Measurements from ENCODE around the gene AEN. TPM values are rescaled to one million over a fixed set of nuclear protein-coding genes. Genes with fewer than 3 reads are reported as not detected.

The AEN gene
- total and polyA plus RNA-seq, 2 of the 8 experiments (the other 6 are each of a cell fraction or from before 2014, with no cell fraction given): 112 to 122 TPM

DNA sequence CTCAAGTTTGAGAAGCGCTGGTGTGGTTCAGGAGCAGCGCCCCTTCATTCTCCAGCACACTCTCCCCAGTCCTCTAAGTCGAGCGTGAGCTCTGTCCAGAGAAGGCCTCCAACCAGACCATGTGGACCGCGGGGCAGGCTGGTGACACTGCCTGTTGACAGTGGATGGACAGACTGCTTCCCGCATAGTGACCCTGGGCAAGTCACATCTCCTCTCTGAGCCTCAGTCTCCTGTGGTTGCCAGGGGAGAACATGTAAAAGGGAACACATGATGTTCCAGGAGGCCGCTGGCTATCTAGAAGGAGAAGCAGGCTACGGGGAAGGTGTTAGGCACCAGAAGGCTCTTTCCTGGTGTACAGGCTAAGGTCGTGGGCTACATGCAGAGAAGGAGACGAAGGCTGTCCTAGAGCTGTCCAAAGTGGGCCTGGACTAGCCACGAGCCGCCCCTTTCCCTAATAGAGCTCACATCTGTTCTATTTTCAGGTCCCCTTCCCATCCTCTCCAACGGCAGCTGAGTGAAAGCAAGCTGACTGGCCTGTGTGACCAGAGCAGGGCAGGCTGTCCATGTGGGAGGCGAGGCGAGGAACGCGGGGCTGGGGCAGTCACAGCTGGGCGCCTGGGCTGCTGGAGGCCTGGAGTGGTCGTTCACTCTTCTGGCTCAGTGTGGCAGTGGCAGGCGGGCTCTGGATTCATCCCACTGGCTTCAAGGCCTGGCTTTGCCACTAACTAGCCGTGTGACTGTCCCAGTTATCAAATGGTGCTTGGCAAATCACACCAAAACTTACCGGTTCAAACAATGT is 28.8 kb downstream of the AEN start:
- Histone ChIP-seq H4K8ac (ENCODE audit: extremely low read depth, insufficient read depth, low read length) (no peak overlapping the region), H2AK5ac (ENCODE audit: low read depth, low read length) (0 out of 2 replicates have a peak overlapping the region, but pooled peaks have one; percentile 7), H3K14ac (ENCODE audit: insufficient read length) (no peak overlapping the region), H3K23me2 (ENCODE audit: low read depth, low read length) (no peaks in the 10 kb centered on the region), H3K79me2 (ENCODE audit: control insufficient read depth in 1 of 2, insufficient read depth in 2 of 2, low read length in 2 of 2) (no peaks in the 10 kb centered on the region), H3K4me1 (replicated peaks in 1 of 4; ENCODE audit: control insufficient read depth in 3 of 4, insufficient read depth in 4 of 4, low read length in 3 of 4) (peaks cover 0 to 19% (median 10%) of the 10 kb centered on the region in 4 experiments; a peak in 6 of 7 replicates), H2BK120ac (replicated peaks; ENCODE audit: low read depth, low read length) (no peak overlapping the region), H3K23ac (ENCODE audit: insufficient read length) (no peak overlapping the region), H4K20me1 (replicated peaks in 1 of 2; ENCODE audit: control insufficient read depth in 1 of 2, insufficient read depth in 2 of 2, low read length in 2 of 2) (no peaks in the 10 kb centered on the region), H3K4me3 (ENCODE audit: extremely low read depth in 1 of 4, insufficient read depth in 2 of 4, low read depth in 3 of 4, low read length in 4 of 4) (no peak overlapping the region), H2AFZ (ENCODE audit: low read length) (no peak overlapping the region), H2BK20ac (ENCODE audit: low read length) (no peak overlapping the region), H2BK15ac (ENCODE audit: low read length) (no peak overlapping the region), H3K9ac (replicated peaks in 1 of 4; ENCODE audit: extremely low read depth in 1 of 4, low read depth in 3 of 4, low read length in 3 of 4) (no peak overlapping the region; a peak in 1 of 7 replicates), H2BK12ac (ENCODE audit: low read depth, low read length) (peak overlapping the region; percentile 2; the same call in 1 of the 2 replicates), H3K27ac (ENCODE audit: low read depth, low read length) (no peak overlapping the region), H3K36me3 (ENCODE audit: control insufficient read depth in 2 of 4, insufficient read depth in 4 of 4, low read length in 3 of 4) (no peaks in the 10 kb centered on the region), H4K91ac (replicated peaks; ENCODE audit: insufficient read length, low read length) (no peak overlapping the region), H3K9me3 (ENCODE audit: insufficient read depth in 2 of 2, low read depth in 1 of 2, low read length in 1 of 2) (no peaks in the 10 kb centered on the region), H3K4ac (replicated peaks; ENCODE audit: insufficient read length, low read depth, low read length) (no peak overlapping the region), H2BK5ac (ENCODE audit: low read depth, low read length) (0 out of 2 replicates have a peak overlapping the region, but pooled peaks have one; percentile 44), H3K4me2 (ENCODE audit: insufficient read depth in 1 of 2, low read depth in 2 of 2, low read length in 2 of 2) (no peak overlapping the region), H3K18ac (ENCODE audit: extremely low read depth, low read length) (no peak overlapping the region; the same call in 1 of the 2 replicates), H3K27me3 (replicated peaks in 1 of 4; ENCODE audit: control insufficient read depth in 3 of 4, extremely low read depth in 1 of 4, insufficient read depth in 3 of 4, low read length in 3 of 4) (no peaks in the 10 kb centered on the region), H3K56ac (replicated peaks; ENCODE audit: insufficient read length, low read depth, low read length) (no peak overlapping the region), H3K79me1 (ENCODE audit: low read depth, low read length) (no peaks in the 10 kb centered on the region), H4K5ac (ENCODE audit: insufficient read length, low read depth, low read length) (no peak overlapping the region)
- FAIRE-seq (no peak), DNase-seq (ENCODE audit: low read depth in 1 of 2, low spot score in 2 of 2) (peak in 1 of 2 experiments; percentile 50)
- ChIA-PET CTCF (ENCODE audit: partially characterized antibody) (interaction anchor here (0.9 to 1.6 kb wide), 4 partner anchors 9 to 185 kb away, joined by 3 to 8 read pairs (median 4); no protein-coding TSS in a partner anchor), POLR2A (ENCODE audit: partially characterized antibody) (interaction anchor here (2.8 kb wide), 1 partner anchor 12 kb away, joined by 11 read pairs; the partner anchor contains the start of gene ISG20)
- WGBS, 2 experiments (ENCODE audit: extremely low coverage in 1 of 2, insufficient coverage in 1 of 2, insufficient read length in 1 of 2, insufficient replicate concordance in 2 of 2, low coverage in 1 of 2, low lambda C conversion rate in 2 of 2, missing lambda C conversion rate in 1 of 2): 85% methylated on average over 21 of the region's 23 CpGs; no CpG with 5 or more reads in 1 of the 2 experiments
- TF ChIP-seq, protein P1, sequence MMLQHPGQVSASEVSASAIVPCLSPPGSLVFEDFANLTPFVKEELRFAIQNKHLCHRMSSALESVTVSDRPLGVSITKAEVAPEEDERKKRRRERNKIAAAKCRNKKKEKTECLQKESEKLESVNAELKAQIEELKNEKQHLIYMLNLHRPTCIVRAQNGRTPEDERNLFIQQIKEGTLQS (IDR thresholded peaks at IDR 0.05; ENCODE audit: insufficient read depth, low read depth, low read length): no peak
